Activated CD8-positive, alpha-beta memory T cell treated with anti-CD3 and anti-CD28 coated beads for 24 hours (primary cell): Measurements from ENCODE around the gene APEH.

Source experiments
- DNase-seq: peaks from one replicate; pipeline ENCODE4 v3.0.0-alpha.2; 2020

APEH gene

DNA sequence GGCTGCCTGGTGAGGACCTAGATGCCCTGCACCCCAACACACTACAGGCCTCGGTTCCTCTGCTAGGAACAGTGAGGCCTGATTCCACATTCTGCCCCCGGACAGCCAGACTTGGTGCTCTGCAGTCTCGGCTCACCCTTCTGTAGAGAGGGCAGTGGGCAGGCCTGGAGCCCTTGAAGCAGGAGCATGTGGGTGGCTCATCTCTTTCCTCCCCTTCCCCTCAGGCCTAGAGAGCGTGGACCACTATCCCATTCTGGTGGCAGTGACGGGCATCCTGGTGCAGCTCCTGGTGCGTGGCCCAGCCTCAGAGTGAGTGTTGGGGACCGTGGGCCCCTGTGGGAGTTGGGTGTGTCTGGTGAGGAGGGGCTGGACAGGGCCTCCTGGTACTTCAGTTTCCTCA is 42.0 kb downstream of the APEH start:
- DNase-seq: no peak

DNA sequence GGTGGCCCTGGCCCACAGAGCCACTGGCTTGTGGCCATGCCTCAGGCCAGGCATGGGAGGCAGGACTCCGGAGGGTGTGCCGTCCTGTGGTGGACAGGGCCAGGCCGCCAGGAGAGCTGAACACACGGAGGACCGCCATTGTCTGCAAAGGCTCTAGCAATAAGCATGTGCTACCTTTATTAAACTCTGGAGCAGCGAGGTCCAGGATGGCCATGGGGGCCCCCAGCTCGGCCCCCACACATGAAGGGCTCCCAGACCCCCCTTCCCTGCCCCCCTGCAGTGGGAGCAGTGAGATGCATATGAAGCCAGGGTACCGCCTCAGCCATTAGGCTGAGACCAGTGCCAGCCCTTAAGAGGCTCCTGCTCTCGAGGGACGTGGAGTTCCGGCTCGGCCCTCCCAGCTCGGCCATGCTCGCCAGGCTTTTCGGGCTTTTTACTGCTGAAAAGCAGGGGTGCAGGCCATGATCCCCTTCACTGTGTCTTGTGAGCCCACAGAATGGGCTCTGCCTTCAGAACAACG is 42.6 kb downstream of the APEH start:
- no peak for DNase-seq

DNA sequence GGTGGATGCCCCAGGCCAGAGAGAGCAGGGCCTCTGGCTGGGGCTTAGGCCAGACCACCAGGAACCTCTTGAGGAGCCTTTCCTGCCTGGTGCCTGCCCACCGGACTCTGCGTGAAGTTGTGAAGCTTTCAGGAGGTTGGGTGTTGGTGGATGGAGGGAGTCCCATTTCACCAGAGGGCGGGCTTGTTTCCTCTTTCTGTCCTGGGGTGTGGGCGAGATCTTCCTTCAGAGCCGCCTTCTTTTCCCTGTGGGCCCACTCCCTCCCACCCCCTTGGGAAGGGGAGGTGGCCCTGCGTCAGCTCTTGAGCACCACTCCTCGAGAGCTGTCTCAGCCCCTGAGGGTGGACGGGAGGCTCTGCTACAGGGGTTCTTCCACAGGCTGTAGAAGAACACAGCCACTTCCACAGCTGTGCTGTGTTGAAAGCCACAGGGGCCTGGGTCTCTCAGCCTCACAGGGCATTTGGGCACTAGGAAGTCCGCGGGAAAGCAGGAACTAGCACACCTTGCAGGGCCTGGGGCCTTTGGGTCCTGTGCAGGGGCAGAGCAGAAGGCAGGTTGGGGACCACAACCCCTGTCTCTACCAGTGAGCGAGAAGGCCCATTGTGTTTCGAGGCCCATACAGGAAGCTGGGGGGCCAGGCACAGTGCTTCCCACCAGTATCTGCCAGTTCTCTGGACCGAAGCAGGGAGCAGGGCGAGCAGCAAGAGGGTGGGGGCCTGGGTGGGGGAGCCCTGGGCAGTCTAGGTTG is 43.2 kb downstream of the APEH start:
- peak; percentile 56 for DNase-seq

DNA sequence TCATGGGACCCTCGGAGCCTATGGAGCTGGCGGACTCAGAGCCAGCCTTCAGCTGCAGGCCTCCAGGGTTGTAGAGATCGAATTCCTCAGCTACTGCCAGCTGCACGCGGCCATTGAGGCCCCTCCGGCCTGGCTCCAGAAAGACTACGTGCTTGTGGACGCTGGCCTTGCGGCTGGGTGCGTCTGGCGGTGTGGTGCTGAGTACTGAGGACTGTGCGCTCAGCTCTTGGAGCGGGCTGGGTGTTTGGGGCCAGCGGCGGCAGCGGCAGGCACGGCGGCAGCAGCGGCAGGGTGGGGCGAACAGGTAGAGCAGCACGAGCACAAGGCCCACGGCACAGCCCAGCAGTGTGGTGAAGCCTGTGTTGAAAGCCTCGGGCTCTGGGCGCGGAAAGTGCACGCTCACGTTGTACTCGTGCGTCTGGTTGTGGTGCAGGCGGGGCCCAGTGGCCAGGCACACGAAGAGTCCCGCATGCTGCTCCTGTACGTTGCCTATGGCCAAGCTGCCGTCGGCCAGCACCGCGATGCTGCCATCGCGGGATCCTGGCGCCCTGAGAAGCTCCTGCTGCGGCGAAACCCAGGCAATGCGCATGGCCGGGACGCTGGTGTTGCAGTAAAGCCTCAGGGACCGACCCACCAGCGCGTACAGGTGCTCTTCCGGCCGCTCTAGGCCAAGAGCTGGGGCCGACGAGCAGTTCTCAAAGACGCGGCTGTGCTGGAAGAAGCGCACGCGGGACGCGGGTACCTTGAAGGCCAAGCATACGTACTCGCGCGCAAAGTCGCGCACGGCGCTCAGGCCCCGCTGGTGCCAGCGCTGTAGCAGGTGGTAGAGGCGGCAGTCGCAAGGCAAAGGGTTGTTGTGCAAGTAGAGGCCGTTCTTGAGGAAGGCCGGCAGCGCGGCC is 44.1 kb downstream of the APEH start:
- no peak for DNase-seq

DNA sequence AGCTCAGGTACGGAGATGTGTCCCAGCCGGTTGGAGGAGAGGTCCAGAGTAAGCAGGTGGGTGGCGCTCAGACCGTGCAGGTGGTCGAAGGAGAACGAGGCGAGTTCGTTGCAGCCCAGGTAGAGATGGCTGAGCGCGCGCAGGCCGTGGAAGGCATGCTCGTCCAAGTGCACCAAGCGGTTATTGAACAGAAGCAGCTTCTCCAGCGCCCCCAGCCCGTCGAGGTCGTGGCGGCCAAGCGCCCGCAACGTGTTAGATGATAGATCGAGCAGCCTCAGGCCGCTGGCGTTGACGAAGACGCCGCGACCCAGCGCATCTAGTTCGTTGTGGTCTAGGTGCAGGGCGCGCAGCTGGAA is 44.7 kb downstream of the APEH start:
- DNase-seq: no peak

DNA sequence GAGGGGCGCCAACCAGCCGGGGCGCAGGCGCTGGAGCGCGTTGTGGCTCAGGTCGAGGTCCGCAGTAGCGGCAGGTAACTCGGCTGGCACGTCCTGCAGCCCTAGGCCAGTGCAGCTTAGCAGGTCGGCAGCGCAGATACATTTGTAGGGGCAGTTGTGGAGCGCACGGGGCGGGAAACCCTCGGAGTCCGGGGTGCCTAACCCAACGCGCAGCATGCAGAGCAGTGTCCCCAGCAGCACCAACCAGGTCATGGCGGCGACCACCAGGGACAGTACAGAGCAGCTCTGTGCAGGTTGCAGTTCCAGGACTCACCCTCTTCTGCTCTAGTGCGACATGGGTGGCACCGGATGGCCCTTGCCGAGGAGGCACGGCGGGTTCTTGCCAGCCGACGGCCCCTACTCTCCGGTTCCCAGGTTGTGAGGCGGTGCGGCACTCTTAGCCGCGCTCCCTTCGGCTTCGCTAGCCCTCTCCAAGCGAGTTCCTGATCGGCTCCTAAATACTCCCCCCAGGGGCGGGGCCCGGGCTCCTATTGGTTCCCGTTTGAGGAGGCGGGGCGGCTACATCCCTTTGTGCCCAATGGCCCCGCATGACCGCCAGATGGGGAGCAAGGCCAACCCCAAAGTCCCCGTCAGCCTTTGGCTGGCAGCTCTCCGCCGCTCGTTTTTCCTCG is 45.2 kb downstream of the APEH start, which contains the start of gene AMIGO3:
AMIGO3 (minus strand) TSS at position 471 of the 671 bp plus-strand sequence; CDS start at position 252, 219 bp downstream.
- DNase-seq: peak; percentile 97

DNA sequence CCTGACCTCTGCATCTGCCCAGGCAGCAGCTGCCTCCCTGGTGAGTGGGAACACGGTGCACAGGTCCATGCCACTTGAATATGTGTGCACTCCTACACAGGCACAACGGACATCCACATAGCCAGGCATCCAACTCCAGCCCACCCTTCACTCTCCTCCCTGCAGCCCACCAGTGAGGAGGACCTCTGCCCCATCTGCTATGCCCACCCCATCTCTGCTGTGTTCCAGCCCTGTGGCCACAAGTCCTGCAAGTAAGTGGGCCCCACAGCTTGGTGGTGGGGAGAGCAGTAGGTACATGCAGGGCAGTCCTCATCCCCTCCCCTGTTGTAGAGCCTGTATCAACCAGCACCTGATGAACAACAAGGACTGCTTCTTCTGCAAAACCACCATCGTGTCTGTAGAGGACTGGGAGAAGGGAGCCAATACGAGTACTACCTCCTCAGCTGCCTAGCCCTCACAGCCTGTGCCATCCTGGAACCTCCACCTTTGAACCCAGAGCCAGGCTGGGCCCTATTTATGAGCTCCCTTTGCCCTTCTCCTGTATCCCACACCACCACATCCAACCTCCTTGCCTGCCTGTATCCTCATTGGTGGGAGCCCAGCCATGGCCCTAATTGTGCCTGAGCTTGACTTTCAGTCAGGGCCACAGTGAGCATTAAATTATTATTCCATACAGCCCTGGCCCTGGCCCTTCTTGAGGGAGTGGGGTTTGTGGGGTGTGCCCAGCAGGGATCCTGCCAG is 46.9 kb downstream of the APEH start:
- DNase-seq: no peak

DNA sequence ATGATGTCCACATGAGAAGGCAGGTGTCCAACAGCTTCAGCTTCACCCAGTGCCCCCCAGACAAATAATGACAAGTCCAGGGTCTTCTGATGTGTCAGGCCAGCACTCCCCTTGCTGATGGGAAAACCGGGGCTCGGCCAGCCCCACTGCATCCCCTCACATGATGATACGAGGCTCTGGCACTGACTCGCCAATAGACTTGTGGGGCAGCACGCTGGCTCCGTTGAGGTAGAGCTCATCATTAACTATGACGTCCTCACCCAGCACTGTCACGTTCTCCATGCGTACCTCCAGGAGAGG is 47.4 kb downstream of the APEH start:
- DNase-seq: no peak

DNA sequence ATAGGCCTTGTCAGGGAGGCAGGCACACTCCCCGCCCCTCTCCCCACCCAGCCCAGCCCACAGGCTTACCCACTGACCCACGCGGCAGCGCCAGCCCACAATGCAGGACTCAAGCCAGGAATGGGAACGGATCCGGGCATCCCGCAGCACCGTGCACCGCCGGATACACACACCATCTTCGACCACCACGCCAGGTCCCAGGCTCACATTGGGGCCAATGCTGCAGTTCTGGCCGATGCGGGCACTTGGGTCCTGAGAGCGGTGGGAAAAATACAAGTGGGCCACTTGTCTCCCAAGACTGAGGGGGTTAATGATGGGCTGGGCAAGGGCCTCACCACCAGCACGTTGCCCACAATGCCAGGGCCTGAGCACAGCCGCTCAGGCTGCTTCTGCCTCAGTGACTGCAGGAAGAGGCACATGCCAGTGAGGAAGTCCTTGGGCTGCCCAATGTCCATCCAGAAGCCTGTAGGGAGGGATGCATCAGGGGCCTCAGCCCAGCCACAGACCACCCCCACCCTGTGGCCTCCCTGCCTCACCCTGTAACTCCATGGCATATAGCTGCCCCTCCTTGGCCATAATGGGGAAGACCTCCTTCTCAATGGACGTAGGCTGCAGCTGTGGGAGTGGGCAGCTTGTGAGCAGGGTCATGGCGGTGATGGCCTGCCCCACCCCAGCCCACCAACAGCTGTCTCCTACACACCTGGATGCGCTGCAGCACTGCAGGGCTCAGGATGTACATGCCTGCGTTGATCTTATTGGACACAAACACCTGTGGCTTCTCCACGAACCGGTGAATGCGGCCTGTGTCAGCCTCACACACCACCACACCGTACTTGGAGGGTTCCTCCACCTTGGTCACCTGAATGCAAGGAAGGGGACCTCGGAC is 48.0 kb downstream of the APEH start:
- DNase-seq: no peak

DNA sequence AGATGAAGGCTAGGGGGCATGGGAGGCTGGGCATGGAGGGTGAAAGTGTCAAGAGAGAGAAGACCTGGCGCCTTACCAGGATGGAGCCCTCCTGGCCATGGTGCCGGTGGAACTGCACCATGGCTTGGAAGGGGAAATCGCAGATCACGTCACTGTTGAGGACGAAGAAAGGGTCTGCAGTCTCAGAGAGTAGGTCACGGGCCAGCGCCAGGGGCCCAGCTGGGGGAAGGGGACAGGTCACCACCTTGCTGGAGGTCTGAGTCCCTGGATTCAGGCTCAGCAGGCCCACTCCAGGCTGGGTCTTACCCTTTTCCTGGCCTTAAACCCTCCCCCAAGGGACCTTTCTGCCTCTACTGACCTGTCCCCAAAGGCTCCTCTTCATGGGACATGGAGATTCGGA is 48.7 kb downstream of the APEH start:
- no peak for DNase-seq

DNA sequence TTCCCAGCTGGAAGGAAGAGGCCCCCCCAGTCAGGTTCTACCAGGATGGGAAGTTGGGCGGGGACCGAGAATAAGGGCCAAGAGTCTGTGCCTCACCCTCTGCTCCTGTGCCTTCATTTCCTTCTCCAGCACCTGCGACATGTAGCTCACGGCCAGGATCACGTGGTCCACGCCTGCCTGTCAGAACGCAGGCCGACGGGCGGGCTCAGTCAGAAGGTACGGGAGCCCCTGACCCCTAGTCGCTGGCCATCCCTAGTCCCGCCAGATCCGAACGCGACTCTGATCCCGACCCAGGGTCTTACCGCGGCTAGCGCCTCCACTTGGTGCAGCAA is 49.1 kb downstream of the APEH start:
- peak; percentile 79 for DNase-seq

DNA sequence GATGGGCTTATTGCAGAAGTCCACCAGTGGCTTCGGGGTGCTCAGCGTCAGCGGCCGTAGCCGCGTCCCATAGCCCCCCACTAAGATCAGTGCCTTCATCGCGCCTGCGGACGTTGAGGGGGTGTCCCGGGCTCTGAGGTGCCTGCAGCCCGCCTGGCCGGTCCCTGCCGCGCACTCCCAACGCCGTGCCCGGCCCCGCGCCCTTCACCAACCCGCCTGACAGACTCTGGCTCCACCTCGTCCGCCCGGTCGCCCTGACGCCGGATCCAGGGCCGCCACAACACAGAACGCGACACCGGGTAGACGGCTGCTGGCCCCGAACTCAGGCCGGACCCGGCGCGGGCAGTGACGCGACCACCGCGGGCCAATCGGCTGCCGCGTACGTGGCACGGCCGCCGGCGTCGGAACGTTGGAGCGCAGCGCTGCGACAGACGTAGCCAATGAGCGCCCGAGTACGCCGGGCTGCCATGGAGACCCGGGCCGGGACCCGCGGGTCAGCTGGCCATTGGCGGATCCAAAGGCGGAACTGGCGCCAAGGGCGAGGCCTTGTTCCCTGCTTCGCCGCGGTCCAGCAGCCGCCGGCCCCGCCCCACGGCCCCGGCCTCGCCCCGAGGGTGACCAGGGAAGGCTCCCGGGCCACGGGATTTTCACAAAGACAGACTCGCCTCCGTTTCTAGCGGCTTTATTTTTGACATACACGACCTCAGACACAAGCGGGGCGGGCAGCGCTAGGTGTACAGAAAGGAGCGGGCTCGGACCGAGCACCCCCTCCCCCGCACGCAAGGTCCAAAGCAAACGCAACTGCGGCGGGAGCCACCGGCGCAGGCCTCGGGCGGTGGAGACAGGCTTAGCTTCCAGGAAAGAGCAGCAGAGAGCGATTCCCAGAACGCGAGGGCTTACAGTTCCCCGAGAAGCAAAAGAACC is 49.7 kb downstream of the APEH start, which contains the start of gene GMPPB:
GMPPB (minus strand) TSS at position 324 of the 924 bp plus-strand sequence; CDS start at position 99, 225 bp downstream.
- DNase-seq: peak; percentile 96

DNA sequence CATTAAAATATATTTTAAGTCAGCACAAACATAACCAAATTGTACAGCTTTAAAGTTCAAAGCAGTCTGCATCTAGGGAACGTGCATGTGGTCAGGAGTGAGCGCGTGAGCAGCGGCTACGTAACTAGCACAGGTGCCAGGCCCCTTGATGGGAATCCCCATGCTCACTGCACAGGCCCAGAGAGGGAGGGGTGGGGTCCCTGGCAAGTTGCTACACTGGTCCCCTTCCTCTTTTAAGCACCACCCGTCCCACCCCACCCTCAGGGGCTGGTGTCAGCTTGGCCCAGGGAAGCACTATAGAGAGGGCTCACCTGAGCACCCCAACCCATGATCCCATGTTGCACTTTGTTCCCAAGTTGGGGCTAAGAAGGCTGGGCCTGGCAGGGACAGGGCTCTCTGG is 50.4 kb downstream of the APEH start:
- DNase-seq: no peak

DNA sequence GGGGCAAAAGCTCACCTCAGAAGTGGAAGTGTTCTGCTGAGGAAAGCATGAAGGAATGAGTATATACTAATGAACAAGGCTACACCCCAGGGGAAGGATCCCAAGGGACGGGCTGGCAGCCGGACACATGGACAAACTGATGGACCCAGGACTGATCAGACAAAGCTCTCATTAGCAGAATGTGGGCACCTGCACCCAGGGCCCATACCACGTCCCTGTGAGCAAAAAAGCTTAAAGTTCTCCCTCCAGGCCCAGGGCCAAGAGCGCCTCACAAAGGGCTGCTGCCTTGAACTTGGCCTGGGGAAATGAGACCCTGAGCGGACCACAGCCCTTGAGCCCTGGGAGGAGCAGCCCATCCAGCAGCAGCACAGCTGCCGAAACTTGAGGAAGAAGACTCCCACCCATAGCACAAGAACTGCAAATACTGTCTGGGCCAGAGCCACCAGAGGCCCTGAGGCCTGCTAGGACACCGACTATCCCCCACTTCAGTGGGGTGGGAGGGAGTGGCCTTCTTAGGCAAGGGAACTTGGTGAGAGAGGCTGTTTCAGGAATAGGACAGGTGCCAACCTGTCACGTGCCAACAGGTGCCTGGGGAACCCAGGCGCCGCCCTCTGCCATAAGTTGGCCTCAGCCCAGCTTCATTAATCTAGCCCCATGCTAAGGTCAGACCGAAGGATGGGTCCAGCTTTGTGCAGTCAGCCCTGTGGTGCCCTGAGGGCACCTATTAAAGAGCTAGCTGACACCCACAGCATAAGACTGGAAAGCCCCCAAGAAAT is 51.9 kb downstream of the APEH start:
- no peak for DNase-seq

DNA sequence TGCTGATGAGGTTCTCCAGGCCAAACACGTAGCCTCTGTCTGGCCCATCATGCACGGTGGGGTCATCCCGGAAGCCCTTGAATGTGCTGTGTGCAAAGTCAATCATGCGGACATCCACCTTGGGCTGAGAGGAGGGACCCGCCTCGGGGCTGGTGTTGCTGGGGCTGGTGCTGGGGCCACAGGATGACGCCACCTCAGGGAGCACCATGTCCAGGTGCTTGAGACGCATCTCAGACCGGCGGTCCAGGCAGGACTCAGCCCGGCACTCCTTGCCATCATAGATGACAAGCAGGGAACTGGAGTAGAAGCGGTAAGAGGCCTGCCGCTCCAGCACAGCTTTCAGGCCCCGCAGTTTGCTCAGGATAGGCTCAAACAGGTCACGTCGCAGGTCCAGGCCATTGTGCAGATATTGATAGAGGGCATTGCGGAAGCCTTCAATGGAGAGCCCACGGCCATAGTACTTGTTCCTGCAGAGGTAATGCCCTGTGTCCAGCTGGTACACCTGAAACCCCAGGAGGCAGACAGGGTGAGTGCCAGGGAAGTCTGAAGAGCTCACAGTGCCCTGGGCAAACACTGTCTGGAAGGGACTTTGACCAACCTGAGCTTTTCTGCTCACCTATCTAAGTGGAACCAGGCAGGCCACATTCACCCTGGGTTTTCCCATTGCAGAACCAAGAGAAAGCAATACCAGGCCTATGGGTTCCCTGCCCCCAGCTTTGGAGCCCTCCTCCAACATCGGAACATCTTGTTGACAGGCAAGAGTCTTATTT is 53.2 kb downstream of the APEH start:
- no peak for DNase-seq

DNA sequence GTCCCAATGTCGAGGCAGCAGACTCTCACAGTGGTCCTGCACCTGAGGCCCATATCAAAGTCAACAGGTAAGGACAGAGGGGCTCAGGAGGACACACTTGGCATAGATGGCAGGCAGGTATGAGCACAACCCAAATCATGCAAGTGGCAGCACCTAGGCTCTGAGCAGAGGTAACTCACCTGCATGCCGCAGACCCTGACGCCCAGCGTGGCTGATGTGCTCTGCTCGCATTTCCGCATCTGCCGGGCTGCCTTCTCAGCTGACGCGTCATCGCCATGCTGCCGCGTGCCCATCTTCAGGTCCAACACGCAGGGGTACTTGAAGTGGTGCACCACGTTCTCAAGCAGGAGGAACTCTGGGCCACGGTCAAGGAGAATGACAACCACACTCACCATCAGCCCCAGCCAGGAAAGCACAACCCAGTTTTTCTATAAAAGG is 53.8 kb downstream of the APEH start:
- DNase-seq: no peak

DNA sequence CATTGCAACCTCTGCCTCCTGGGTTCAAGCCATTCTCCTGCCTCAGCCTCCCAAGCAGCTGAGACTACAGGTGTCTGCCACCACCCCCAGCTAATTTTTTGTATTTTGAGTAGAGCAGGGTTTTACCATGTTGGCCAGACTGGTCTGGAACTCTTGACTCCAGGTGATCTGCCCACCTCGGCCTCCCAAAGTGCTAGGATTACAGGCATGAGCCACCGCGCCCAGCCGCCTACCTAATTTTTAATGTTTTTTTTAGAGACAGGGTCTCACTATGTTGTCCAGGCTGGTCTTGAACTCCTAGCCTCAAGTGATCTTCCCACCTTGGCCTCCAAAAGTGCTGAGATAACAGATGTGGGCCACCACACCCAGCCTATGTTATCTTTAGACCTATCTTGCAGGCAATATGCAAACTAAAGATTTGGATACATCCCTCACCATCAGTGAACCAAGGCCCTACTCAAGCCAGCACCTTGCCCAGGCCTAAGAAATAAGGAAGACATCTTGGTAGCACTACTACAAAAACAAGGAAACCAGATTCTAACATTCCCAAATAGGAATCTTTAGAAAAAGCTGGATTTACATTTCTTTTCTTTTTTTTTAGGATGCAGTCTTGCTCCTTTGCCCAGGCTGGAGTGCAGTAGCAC is 55.9 kb downstream of the APEH start:
- no peak for DNase-seq

DNA sequence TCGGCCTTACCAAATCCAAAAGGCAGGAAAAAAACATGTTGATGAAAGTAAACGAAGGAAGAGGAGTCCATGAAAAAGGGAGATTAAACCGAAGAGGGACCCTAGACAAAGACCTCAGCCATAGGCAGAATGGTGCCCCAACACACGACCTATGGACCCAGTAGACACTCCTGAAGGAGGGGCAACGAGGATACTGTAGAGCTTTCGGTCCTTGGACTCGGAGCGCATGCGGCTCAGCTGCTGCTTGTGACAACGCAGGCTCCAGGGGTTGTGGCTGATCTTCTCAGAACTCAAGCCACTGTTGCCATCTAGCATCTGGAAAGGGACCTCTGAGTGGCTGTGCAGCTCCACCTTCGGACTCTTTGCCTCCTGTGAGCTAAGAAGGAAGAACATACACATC is 58.4 kb downstream of the APEH start:
- DNase-seq: no peak
